NCI-H345 (cell line): ENCODE data around the gene FBXO48.

ENCODE experiments used
- DNase-seq: peaks from one replicate; lab custom pipeline; 2025; lab: John Stamatoyannopoulos, UW

FBXO48 gene

GRCh38 chr2:68412127-68412819 lies 54.8 kb downstream of the FBXO48 start:
- DNase-seq, result no peak

GRCh38 chr2:68411397-68412126 lies 55.5 kb downstream of the FBXO48 start:
- DNase-seq, result no peak
